Measurements from ENCODE around the gene OR10A4. TPM values are rescaled to one million over a fixed set of nuclear protein-coding genes. Genes with fewer than 3 reads are reported as not detected.
"Not testable (repeated sequence)": the region's sequence is repeated elsewhere in the genome, so short reads cannot be mapped to it uniquely, and the experiment has no call there.

Gene OR10A4
- total RNA-seq, 2 donors from 2014 or later: not detected

GRCh38 chr11:6875761-6876160, 664 bp upstream of the OR10A4 start:
- no peak overlapping the region for H3K27ac ChIP-seq
- no peaks in the 10 kb centered on the region for H3K9me3 ChIP-seq
- H3K27me3 ChIP-seq: no peaks in the 10 kb centered on the region
- H3K4me1 ChIP-seq: no peaks in the 10 kb centered on the region
- intact Hi-C loops (cut with DNase I): no loop called here
- H3K4me3 ChIP-seq: no peak overlapping the region
- DNase-seq (no peak), ATAC-seq (no peak)
- WGBS, 2 donors: 62 to 70% methylated on average over 2 of the region's 2 CpGs
- H3K36me3 ChIP-seq (replicated peaks in 1 of 2; ENCODE audit: insufficient read depth in 1 of 2, low read depth in 2 of 2): no peaks in the 10 kb centered on the region
- TF ChIP-seq CTCF (IDR thresholded peaks at IDR 0.05) (no peak), POLR2A (IDR thresholded peaks at IDR 0.05) (no peak)

- ATAC-seq (no peak), DNase-seq (no peak)
- H3K4me3 ChIP-seq: no peak overlapping the region
- 82 to 100% methylated on average over 3 of the region's 3 CpGs for WGBS, 2 donors
- H3K27ac ChIP-seq: no peak overlapping the region
- no peaks in the 10 kb centered on the region for H3K9me3 ChIP-seq
- no peaks in the 10 kb centered on the region for H3K4me1 ChIP-seq
- no peaks in the 10 kb centered on the region for H3K36me3 ChIP-seq (replicated peaks in 1 of 2; ENCODE audit: insufficient read depth in 1 of 2, low read depth in 2 of 2)
- intact Hi-C loops (cut with DNase I): no loop called here
- H3K27me3 ChIP-seq: no peaks in the 10 kb centered on the region
- no peak for TF ChIP-seq CTCF (IDR thresholded peaks at IDR 0.05)
- TF ChIP-seq POLR2A (IDR thresholded peaks at IDR 0.05): no peak
Measured at GRCh38 chr11:6876914-6877313, 489 bp downstream of the OR10A4 start.

GRCh38 chr11:6882751-6883150, 6.3 kb downstream of the OR10A4 start:
- DNase-seq: no peak
- Histone ChIP-seq H3K4me3 (no peak overlapping the region), H3K9me3 (no peaks in the 10 kb centered on the region), H3K27me3 (no peaks in the 10 kb centered on the region), H3K4me1 (no peaks in the 10 kb centered on the region), H3K36me3 (replicated peaks in 1 of 2; ENCODE audit: insufficient read depth in 1 of 2, low read depth in 2 of 2) (no peaks in the 10 kb centered on the region), H3K27ac (no peak overlapping the region)
- no peak for ATAC-seq
- TF ChIP-seq POLR2A (IDR thresholded peaks at IDR 0.05): no peak
- TF ChIP-seq CTCF (IDR thresholded peaks at IDR 0.05): no peak
- intact Hi-C loops (cut with DNase I): no loop called here

- H3K36me3 ChIP-seq (replicated peaks in 1 of 2; ENCODE audit: insufficient read depth in 1 of 2, low read depth in 2 of 2); ATAC-seq; H3K4me3 ChIP-seq; H3K27me3 ChIP-seq; H3K4me1 ChIP-seq; H3K27ac ChIP-seq; intact Hi-C loops (cut with DNase I); DNase-seq; H3K9me3 ChIP-seq: not testable (repeated sequence)
- WGBS, 2 donors: 87 to 94% methylated on average over 5 of the region's 5 CpGs
Measured at GRCh38 chr11:6887711-6888110, 11.3 kb downstream of the OR10A4 start.

- intact Hi-C loops (cut with DNase I): no loop called here
- WGBS, 2 donors: 88 to 90% methylated on average over 4 of the region's 4 CpGs
- no peaks in the 10 kb centered on the region for H3K9me3 ChIP-seq
- H3K4me1 ChIP-seq: no peaks in the 10 kb centered on the region
- H3K27ac ChIP-seq: no peak overlapping the region
- no peak overlapping the region for H3K4me3 ChIP-seq
- H3K36me3 ChIP-seq (replicated peaks in 1 of 2; ENCODE audit: insufficient read depth in 1 of 2, low read depth in 2 of 2): no peaks in the 10 kb centered on the region
- ATAC-seq: no peak
- H3K27me3 ChIP-seq: no peaks in the 10 kb centered on the region
- no peak for TF ChIP-seq CTCF (IDR thresholded peaks at IDR 0.05)
- TF ChIP-seq POLR2A (IDR thresholded peaks at IDR 0.05): no peak
- no peak for DNase-seq
Measured at GRCh38 chr11:6888830-6889229, 12.4 kb downstream of the OR10A4 start.
